Gastrocnemius medialis (tissue), 4 donors: ENCODE measurements around the gene OR7D2. TPM values are rescaled to one million over a fixed set of nuclear protein-coding genes. Genes with fewer than 3 reads are reported as not detected.

Experiments
- ATAC-seq, 2 donors: fragments of 150-250 bp; one replicate each; pipeline ENCODE4 v1.9.1; 2016
- DNase-seq, 2 donors: peaks; one replicate each; pipeline ENCODE4 v3.0.0-alpha.2; 2019
- H3K27ac ChIP-seq, 4 donors: fragments of 200-600 bp; sonication (generic); 1 replicate in 1 of 4; 2 replicates in 3 of 4; pipeline ENCODE4 v1.5.1; 2016 to 2018; ENCODE audit warnings: mild to moderate bottlenecking in 2 of 4, moderate library complexity in 1 of 4
- H3K27me3 ChIP-seq, 3 donors: fragments of 200-600 bp; sonication (generic) in 2 of 3; 1 replicate in 1 of 3; 2 replicates in 2 of 3; pipeline versions ENCODE4 v1.5.1 to v1.6.0; 2016 to 2019; ENCODE audit warnings: mild to moderate bottlenecking in 1 of 3, moderate library complexity in 1 of 3
- H3K36me3 ChIP-seq, 2 donors: fragments of 200-600 bp; sonication (generic) in 1 of 2; one replicate each; pipeline ENCODE4 v1.5.1; 2017 to 2018
- H3K4me1 ChIP-seq, 2 donors: fragments of 200-600 bp; sonication (generic) in 1 of 2; one replicate each; pipeline ENCODE4 v1.5.1; 2016 to 2017; ENCODE audit warnings: mild to moderate bottlenecking in 2 of 2
- H3K4me3 ChIP-seq, 4 donors: fragments of 200-600 bp; sonication (generic) in 3 of 4; 1 replicate in 1 of 4; 2 replicates in 3 of 4; pipeline ENCODE4 v1.5.1; 2016 to 2019; ENCODE audit warnings: mild to moderate bottlenecking in 2 of 4
- H3K9me3 ChIP-seq, 3 donors: fragments of 200-600 bp; sonication (generic) in 2 of 3; 1 replicate in 1 of 3; 2 replicates in 2 of 3; pipeline ENCODE4 v1.5.1; 2016 to 2019
- POLR2A ChIP-seq, 2 donors: fragments of 450-650 bp; IDR thresholded peaks; one replicate each; pipeline ENCODE4 v1.6.1; 2017; ENCODE audit warnings: antibody characterized with exemption in 2 of 2, mild to moderate bottlenecking in 2 of 2, moderate library complexity in 2 of 2
- in situ Hi-C, 4 donors: fragments of 200-750 bp; cut with MboI; loops; one replicate each; pipeline versions ENCODE4 v1.15.0 to v1.8.0; 2017; ENCODE audit warnings: low sequenced_read_pairs in 4 of 4
- intact Hi-C: fragments of 100-400 bp; cut with DNase I; formaldehyde crosslinking; loops from one replicate; pipeline ENCODE4 v1.15.1; 2023; ENCODE audit warnings: low total_unique reads
- total RNA-seq, 4 donors: library from RNA; depleted of rRNA; stranded (reverse); fragments of >200 nt; gene quantifications; one replicate each; pipeline versions ENCODE4 v1.1.0 to v1.2.3, GENCODE V29; 2016
- TF ChIP-seq, protein P1 (sequence below), 5 experiments: fragments of 450-650 bp in 3 of 5; fragments of 200-600 bp in 2 of 5; sonication (generic) in 2 of 5; IDR thresholded peaks in 4 of 5; conservative IDR thresholded peaks in 1 of 5; 1 replicate in 4 of 5; 2 replicates in 1 of 5; pipeline ENCODE4 v1.5.1; 2016 to 2019; ENCODE audit warnings: antibody characterized with exemption in 5 of 5, mild to moderate bottlenecking in 3 of 5, moderate library complexity in 3 of 5

OR7D2 gene
- total RNA-seq, result under 1 TPM in 2 of 4 donors, not detected in 2; 0.13 to 0.19 TPM

DNA sequence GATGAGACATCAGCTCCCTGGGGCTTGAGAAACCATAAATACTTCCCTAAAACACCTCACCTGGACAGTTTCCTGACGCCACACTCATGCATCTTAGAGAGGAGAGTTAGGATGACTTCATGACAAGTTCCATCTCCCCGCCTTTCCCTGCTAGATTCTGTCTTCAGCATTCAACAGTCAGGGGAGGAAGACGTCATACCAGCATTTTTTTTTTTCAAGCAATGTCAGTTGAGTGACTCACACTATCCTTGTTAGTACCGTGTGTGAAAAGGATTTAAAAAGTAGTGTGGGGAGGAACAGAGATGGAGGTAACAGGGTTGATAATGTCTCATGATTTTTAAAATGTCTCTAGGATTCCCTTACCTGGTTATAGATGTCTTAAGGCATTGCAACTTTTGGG is at the start of gene OR7D2:
Gene OR7D2, plus strand, starts transcription at position 79 of the 400 bp plus-strand sequence. CDS start 6,803 bp downstream, outside the sequence.
- no peaks in the 10 kb centered on the region for H3K9me3 ChIP-seq
- no peak for DNase-seq
- H3K27ac ChIP-seq, result no peak within 1 kb of the TSS
- TF ChIP-seq, protein P1, sequence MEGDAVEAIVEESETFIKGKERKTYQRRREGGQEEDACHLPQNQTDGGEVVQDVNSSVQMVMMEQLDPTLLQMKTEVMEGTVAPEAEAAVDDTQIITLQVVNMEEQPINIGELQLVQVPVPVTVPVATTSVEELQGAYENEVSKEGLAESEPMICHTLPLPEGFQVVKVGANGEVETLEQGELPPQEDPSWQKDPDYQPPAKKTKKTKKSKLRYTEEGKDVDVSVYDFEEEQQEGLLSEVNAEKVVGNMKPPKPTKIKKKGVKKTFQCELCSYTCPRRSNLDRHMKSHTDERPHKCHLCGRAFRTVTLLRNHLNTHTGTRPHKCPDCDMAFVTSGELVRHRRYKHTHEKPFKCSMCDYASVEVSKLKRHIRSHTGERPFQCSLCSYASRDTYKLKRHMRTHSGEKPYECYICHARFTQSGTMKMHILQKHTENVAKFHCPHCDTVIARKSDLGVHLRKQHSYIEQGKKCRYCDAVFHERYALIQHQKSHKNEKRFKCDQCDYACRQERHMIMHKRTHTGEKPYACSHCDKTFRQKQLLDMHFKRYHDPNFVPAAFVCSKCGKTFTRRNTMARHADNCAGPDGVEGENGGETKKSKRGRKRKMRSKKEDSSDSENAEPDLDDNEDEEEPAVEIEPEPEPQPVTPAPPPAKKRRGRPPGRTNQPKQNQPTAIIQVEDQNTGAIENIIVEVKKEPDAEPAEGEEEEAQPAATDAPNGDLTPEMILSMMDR (IDR thresholded peaks at IDR 0.05 in 4 of 5, conservative IDR thresholded peaks at IDR 0.05 in 1 of 5), result no peak
- TF ChIP-seq POLR2A (IDR thresholded peaks at IDR 0.05), result no peak
- intact Hi-C loops (no loop called here), in situ Hi-C loops (no loop called here)
- H3K4me3 ChIP-seq, result no peak within 1 kb of the TSS
- H3K27me3 ChIP-seq, result no peaks in the 10 kb centered on the region
- no peaks in the 10 kb centered on the region for H3K36me3 ChIP-seq
- ATAC-seq, result no peak
- H3K4me1 ChIP-seq, result no peaks in the 10 kb centered on the region

DNA sequence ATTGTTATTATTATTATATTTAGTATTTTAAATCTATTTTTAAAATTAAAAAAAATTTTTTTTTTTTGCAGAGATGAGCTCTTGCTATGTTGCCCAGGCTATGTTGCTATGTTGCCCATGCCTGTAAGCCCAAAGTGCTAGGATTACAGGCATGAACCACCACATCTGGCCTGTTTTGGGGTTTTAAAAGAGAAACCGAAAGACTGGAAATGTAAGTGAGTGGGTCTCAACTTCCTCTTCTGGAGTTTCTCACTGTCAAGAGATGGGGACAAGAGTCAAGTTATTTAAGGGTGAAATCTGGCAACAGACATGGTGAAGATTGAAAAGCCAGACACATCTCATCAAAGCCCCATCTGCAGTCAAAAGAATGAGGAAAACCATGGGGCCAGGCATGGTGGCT is 47.8 kb upstream of the OR7D2 start:
- no peaks in the 10 kb centered on the region for H3K36me3 ChIP-seq
- intact Hi-C loops, result no loop called here
- no peak for DNase-seq
- H3K27ac ChIP-seq, result no peak overlapping the region
- H3K4me3 ChIP-seq, result no peak overlapping the region
- TF ChIP-seq, protein P1 (IDR thresholded peaks at IDR 0.05 in 4 of 5, conservative IDR thresholded peaks at IDR 0.05 in 1 of 5), result no peak
- no peak for TF ChIP-seq POLR2A (IDR thresholded peaks at IDR 0.05)
- no peaks in the 10 kb centered on the region for H3K27me3 ChIP-seq
- no peaks in the 10 kb centered on the region for H3K9me3 ChIP-seq
- no peaks in the 10 kb centered on the region for H3K4me1 ChIP-seq
- in situ Hi-C loops, result loop anchor here (10.0 to 25.0 kb wide), 3 partner anchors 306 to 664 kb away; partner anchors contain the start of genes ZNF121 (in 1 of the 4) and ZNF266 (in 1 of the 4)
- ATAC-seq, result no peak

DNA sequence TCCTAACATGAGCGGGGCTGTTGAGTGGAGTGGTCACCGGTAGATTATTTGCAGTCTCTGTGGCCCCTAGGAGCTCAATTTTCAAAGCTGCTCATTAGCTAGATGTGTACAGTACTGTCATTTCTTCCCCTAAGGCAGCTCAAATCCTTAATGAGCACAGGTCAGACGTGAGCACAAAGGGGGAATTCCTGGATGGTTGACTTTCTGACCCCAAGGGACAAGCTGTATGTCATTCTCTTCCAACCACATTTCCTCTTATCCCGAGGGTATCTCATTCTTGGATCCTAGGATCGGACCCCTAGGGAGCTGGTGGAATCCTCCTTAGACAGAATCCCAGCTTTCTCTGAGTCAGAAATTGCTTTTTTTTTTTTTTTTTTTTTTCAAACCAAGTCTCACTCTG is 46.4 kb upstream of the OR7D2 start:
- no peak for TF ChIP-seq POLR2A (IDR thresholded peaks at IDR 0.05)
- TF ChIP-seq, protein P1 (IDR thresholded peaks at IDR 0.05 in 4 of 5, conservative IDR thresholded peaks at IDR 0.05 in 1 of 5), result no peak
- intact Hi-C loops, result no loop called here

DNA sequence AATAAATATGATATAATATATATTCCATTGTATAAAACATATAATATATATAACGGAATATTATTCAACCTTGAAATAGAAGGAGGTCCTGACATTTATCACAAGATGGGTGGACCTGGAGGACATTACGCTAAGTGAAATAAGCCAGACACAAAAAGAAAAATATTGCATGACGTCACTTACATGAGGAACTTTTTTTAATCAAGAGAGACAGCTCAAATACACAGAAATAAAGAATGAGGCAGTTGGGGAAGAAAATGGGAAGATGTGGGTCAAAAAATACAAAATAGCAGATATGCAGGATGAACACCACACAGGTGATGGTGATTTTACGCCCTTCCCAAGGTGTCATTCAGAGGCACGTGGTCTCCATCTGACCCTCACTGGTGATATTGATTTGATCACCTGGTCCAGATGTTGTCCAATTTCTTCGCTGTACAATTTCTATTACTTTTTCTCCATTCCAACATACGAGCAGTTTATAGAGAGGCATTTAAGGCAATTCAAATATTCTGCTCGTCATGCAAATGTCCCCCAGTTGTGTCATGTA is 39.1 kb upstream of the OR7D2 start:
- DNase-seq (no peak), ATAC-seq (peak in 1 of 2 donors; percentile 6)
- no peaks in the 10 kb centered on the region for H3K27me3 ChIP-seq
- no peak for TF ChIP-seq POLR2A (IDR thresholded peaks at IDR 0.05)
- TF ChIP-seq, protein P1 (IDR thresholded peaks at IDR 0.05 in 4 of 5, conservative IDR thresholded peaks at IDR 0.05 in 1 of 5), result no peak
- peaks cover 16 to 23% of the 10 kb centered on the region in 2 donors for H3K4me1 ChIP-seq
- in situ Hi-C loops, result loop anchor here (5.0 to 25.0 kb wide), 4 partner anchors 298 to 655 kb away; partner anchors contain the start of genes ZNF121 (in 1 of the 4) and ZNF266 (in 1 of the 4)
- peak overlapping the region; percentile 90 to 93 (median 92) for H3K27ac ChIP-seq
- intact Hi-C loops, result loop anchor here (1.0 to 10.0 kb wide), 6 partner anchors 169 to 696 kb away; partner anchors contain the start of genes MBD3L1, PIN1, ZNF266 and ZNF558
- H3K9me3 ChIP-seq, result no peaks in the 10 kb centered on the region
- no peaks in the 10 kb centered on the region for H3K36me3 ChIP-seq
- peak overlapping the region; percentile 84 to 88 (median 87) for H3K4me3 ChIP-seq

More for the DNA sequence above, 46.4 kb upstream of the OR7D2 start:
- in situ Hi-C loops, result loop anchor here (10.0 to 25.0 kb wide), 3 partner anchors 305 to 662 kb away; partner anchors contain the start of genes ZNF121 (in 1 of the 4) and ZNF266 (in 1 of the 4)
- no peak for DNase-seq
- Histone ChIP-seq H3K9me3 (no peaks in the 10 kb centered on the region), H3K4me3 (no peak overlapping the region), H3K27me3 (no peaks in the 10 kb centered on the region), H3K4me1 (no peaks in the 10 kb centered on the region), H3K36me3 (no peaks in the 10 kb centered on the region), H3K27ac (no peak overlapping the region)
- no peak for ATAC-seq
